K562 treated with DMSO at 1 percent for 48 hours (cell line): Measurements from ENCODE around the gene TRIM75. TPM values are rescaled to one million over a fixed set of nuclear protein-coding genes. Genes with fewer than 3 reads are reported as not detected.

Experiments
- total RNA-seq: library from RNA; unstranded; fragments of 300-600 nt; gene quantifications from 2 replicates; pipeline ENCODE4 v1.2.3, GENCODE V29; 2022; ENCODE audit warnings: low replicate concordance; ENCODE audit errors: extremely low read depth

The TRIM75 gene
- not detected in 2 replicates for total RNA-seq

DNA sequence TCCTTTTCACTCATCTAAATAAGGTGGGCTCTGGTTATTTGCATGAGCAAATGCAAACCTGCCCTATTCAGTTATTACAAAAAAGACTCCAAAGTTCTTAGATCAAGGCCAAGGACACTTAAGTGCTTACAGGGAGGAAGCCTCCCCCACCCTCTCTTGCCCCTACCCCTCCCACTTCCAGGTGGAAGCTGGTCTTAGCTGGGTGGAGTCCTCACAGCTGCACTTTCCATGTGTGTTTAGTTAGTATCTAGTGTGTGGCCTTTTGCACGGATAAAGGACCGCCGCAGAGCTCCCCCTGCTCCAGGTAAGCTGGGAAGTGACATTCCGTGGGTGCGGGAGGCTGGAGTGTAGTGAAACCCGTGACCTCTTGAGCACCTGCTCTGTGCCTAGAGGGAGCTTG lies at the start of gene TRIM75:
Gene TRIM75 (plus strand): TSS at position 222 of the 400 bp plus-strand sequence. CDS start 5,282 bp downstream, outside the sequence.

DNA sequence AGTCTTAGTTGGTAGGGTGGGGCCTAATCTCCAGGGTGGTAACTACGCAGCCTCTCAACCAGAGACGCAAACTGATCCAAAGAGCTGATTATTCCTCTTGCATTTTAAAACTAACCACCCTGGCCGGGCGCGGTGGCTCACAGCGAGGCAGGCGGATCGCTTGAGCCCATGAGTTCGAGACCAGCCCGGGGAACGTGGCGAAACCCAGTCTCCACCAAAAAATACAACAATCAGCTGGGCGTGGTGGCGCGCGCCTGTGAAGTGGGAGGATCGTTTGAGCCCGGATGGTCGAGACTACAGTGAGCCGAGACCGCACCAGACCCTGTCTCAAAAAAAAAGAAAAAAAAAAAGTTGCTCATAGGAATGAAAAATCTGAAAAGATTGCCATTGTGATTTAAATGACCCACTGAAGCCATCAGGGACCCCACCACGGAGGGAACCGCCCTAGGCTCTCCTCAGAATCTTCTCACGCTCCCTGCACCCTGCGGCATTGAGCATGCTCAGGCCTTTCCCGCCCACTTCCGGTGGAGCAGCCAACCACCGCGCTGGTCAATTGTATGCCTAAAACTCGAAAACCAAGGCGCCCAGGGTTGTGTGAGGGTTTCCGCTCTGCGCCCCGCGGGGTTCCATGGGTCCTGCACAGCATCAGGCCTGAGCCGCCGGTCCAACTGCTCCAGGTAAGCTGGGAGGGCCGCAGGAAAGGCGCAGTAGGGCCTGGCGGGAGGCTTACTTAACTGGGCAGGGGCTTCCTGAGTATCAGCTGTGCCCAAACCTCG lies 22.0 kb upstream of the TRIM75 start, which contains the start of gene TRIM60:
Gene TRIM60 (plus strand): TSS at position 564 of the 776 bp plus-strand sequence. CDS start 8,074 bp downstream, outside the sequence.

Other genes with a start within 250 kb of the TRIM75 start
- not detected in 2 replicates for gene APELA, start 176.7 kb upstream of the TRIM75 start, total RNA-seq
- gene TRIM61, start 76.2 kb upstream of the TRIM75 start, total RNA-seq = not detected in 2 replicates
- not detected in 2 replicates for gene TRIM60, start 21.9 kb upstream of the TRIM75 start, total RNA-seq
- not detected in 2 replicates for gene TMEM192, start 59.0 kb downstream of the TRIM75 start, total RNA-seq
- not detected in 2 replicates for gene KLHL2, start 153.7 kb downstream of the TRIM75 start, total RNA-seq